ENCODE measurements around the gene SEPTIN5.
"Not testable (repeated sequence)": the region's sequence is repeated elsewhere in the genome, so short reads cannot be mapped to it uniquely, and the experiment has no call there.

SEPTIN5 gene

GRCh38 chr22:19720150-19720827 is 6.0 kb downstream of the SEPTIN5 start:
- DNase-seq (ENCODE audit: low spot score) = no peak

- DNase-seq (ENCODE audit: low spot score) = no peak
These were observed 6.7 kb downstream of the SEPTIN5 start for GRCh38 chr22:19720999-19721329.

GRCh38 chr22:19721330-19722177 is 7.3 kb downstream of the SEPTIN5 start:
- DNase-seq (ENCODE audit: low spot score) = no peak

GRCh38 chr22:19722178-19722981 is 8.1 kb downstream of the SEPTIN5 start:
- no peak for DNase-seq (ENCODE audit: low spot score)

GRCh38 chr22:19722982-19723231 is 8.6 kb downstream of the SEPTIN5 start:
- DNase-seq (ENCODE audit: low spot score) = no peak

- no peak for DNase-seq (ENCODE audit: low spot score)
These were observed 9.1 kb downstream of the SEPTIN5 start, which contains the start of gene GP1BB for GRCh38 chr22:19723232-19723982. Gene GP1BB (plus strand): TSS chr22:19723539. CDS start chr22:19723570, 31 bp downstream.

- no peak for DNase-seq (ENCODE audit: low spot score)
These were observed 9.9 kb downstream of the SEPTIN5 start for GRCh38 chr22:19723983-19724827.

- no peak for DNase-seq (ENCODE audit: low spot score)
These were observed 10.8 kb downstream of the SEPTIN5 start for GRCh38 chr22:19724927-19725661.

GRCh38 chr22:19726064-19726788 is 11.9 kb downstream of the SEPTIN5 start:
- DNase-seq (ENCODE audit: low spot score) = not testable (repeated sequence)

- DNase-seq (ENCODE audit: low spot score) = no peak
These were observed 13.2 kb downstream of the SEPTIN5 start for GRCh38 chr22:19727310-19728150.

- DNase-seq (ENCODE audit: low spot score) = no peak
These were observed 14.0 kb downstream of the SEPTIN5 start for GRCh38 chr22:19728271-19728670.

- DNase-seq (ENCODE audit: low spot score) = no peak
These were observed 14.5 kb downstream of the SEPTIN5 start for GRCh38 chr22:19728836-19729235.

GRCh38 chr22:19729507-19729906 is 15.2 kb downstream of the SEPTIN5 start:
- DNase-seq (ENCODE audit: low spot score) = no peak

GRCh38 chr22:19730198-19730597 is 15.9 kb downstream of the SEPTIN5 start:
- DNase-seq (ENCODE audit: low spot score) = no peak

- DNase-seq (ENCODE audit: low spot score) = peak; percentile 82
These were observed 16.5 kb downstream of the SEPTIN5 start for GRCh38 chr22:19730655-19731360.

GRCh38 chr22:19731361-19732135 is 17.2 kb downstream of the SEPTIN5 start:
- DNase-seq (ENCODE audit: low spot score) = no peak

GRCh38 chr22:19732403-19733113 is 18.3 kb downstream of the SEPTIN5 start:
- DNase-seq (ENCODE audit: low spot score) = no peak
